BJ (cell line): ENCODE measurements around the gene TFB2M. TPM values are rescaled to one million over a fixed set of nuclear protein-coding genes. Genes with fewer than 3 reads are reported as not detected.

Experiments
- CTCF ChIA-PET: fragments of 350-600 bp; formaldehyde crosslinking; extraction: SDS; loops from one replicate; lab custom pipeline; 2021; ENCODE audit warnings: antibody characterized with exemption, inconsistent platforms; lab: Yijun Ruan, JAX
- POLR2A ChIA-PET: fragments of 300-600 bp; sonication (Branson Sonifier 250); formaldehyde crosslinking; extraction: SDS; loops from one replicate; lab custom pipeline; 2021; ENCODE audit warnings: antibody characterized with exemption; lab: Charles Lee
- DNase-seq: peaks from one replicate; pipeline ENCODE4 v3.0.0-alpha.2; 2011; ENCODE audit warnings: low read depth
- H3K27me3 ChIP-seq: 2 replicates; pipeline ENCODE4 v1.6.0; 2011; ENCODE audit warnings: low read length; ENCODE audit not compliant: control insufficient read depth, insufficient read depth
- H3K36me3 ChIP-seq: 2 replicates; pipeline ENCODE4 v1.5.1; 2011; ENCODE audit warnings: low read length; ENCODE audit not compliant: control insufficient read depth, insufficient read depth
- H3K4me3 ChIP-seq: 2 replicates; pipeline ENCODE4 v1.5.1; 2011; ENCODE audit warnings: low read depth, mild to moderate bottlenecking, control low read depth, low read length
- CTCF ChIP-seq: IDR thresholded peaks from 2 replicates; pipeline ENCODE4 v1.5.1; 2011; ENCODE audit warnings: low read depth, mild to moderate bottlenecking, control low read depth, inconsistent platforms, low read length, moderate library complexity; ENCODE audit not compliant: insufficient read depth
- polyA plus RNA-seq: library from polyadenylated mRNA; depleted of rRNA; stranded (reverse); fragments of >200 nt; gene quantifications from 2 replicates; pipeline ENCODE4 v1.2.3, GENCODE V29; 2011

TFB2M gene
- polyA plus RNA-seq, 1 experiment = 10.9 TPM

GRCh38 chr1:246512230-246512629, 53.8 kb downstream of the TFB2M start:
- H3K36me3 ChIP-seq = no peaks in the 10 kb centered on the region
- ChIA-PET CTCF (no interaction called here), POLR2A (no interaction called here)
- no peak for TF ChIP-seq CTCF
- H3K27me3 ChIP-seq = no peaks in the 10 kb centered on the region
- DNase-seq = no peak
- no peak overlapping the region for H3K4me3 ChIP-seq

GRCh38 chr1:246511203-246511602, 54.9 kb downstream of the TFB2M start:
- POLR2A ChIA-PET = no interaction called here
- CTCF ChIA-PET = no interaction called here
- TF ChIP-seq CTCF = no peak
- Histone ChIP-seq H3K4me3 (no peak overlapping the region), H3K27me3 (no peaks in the 10 kb centered on the region), H3K36me3 (no peaks in the 10 kb centered on the region)
- DNase-seq = no peak

GRCh38 chr1:246510147-246511030, 55.7 kb downstream of the TFB2M start:
- Histone ChIP-seq H3K36me3 (no peaks in the 10 kb centered on the region), H3K4me3 (no peak overlapping the region), H3K27me3 (no peaks in the 10 kb centered on the region)
- TF ChIP-seq CTCF = no peak
- DNase-seq = no peak
- POLR2A ChIA-PET = no interaction called here
- CTCF ChIA-PET = interaction anchor here (0.6 kb wide), 1 partner anchor 1131 kb away, joined by 3 read pairs; no protein-coding TSS in a partner anchor

- ChIA-PET CTCF (interaction anchor here (1.2 kb wide), 1 partner anchor 11 kb away, joined by 3 read pairs; no protein-coding TSS in a partner anchor), POLR2A (no interaction called here)
- no peak for TF ChIP-seq CTCF
- no peak for DNase-seq
- Histone ChIP-seq H3K27me3 (no peaks in the 10 kb centered on the region), H3K4me3 (no peak overlapping the region), H3K36me3 (no peaks in the 10 kb centered on the region)
Measured at GRCh38 chr1:246508897-246509688, 57.0 kb downstream of the TFB2M start.
